Thyroid gland (tissue), 4 donors: ENCODE data around the gene UPK1A.

ENCODE experiments used
- CTCF ChIP-seq, 6 experiments: fragments of 200-600 bp in 3 of 6; fragments of 450-650 bp in 3 of 6; sonication (generic) in 3 of 6; IDR thresholded peaks; one replicate each; pipeline ENCODE4 v1.5.1; 2016 to 2019; ENCODE audit warnings: antibody characterized with exemption in 6 of 6, mild to moderate bottlenecking in 2 of 6, inconsistent platforms in 1 of 6, moderate library complexity in 1 of 6
- POLR2A ChIP-seq, 2 donors: fragments of 450-650 bp; IDR thresholded peaks; one replicate each; pipeline ENCODE4 v1.6.1; 2017; ENCODE audit warnings: antibody characterized with exemption in 2 of 2, mild to moderate bottlenecking in 2 of 2, moderate library complexity in 1 of 2

- TF ChIP-seq CTCF (IDR thresholded peaks at IDR 0.05) = no peak
- no peak for TF ChIP-seq POLR2A (IDR thresholded peaks at IDR 0.05)
Observed at GRCh38 chr19:35718345-35719041, 52.2 kb downstream of the UPK1A start.
